ENCODE data around the gene SYNE2.
A peak's percentile ranks its signal among the peaks of the same experiment; 100 is the strongest.

SYNE2 gene

GRCh38 chr14:63926641-63927040, 73.8 kb downstream of the SYNE2 start:
- Histone ChIP-seq H3K9ac (no peak overlapping the region), H2AFZ (ENCODE audit: low read depth) (no peak overlapping the region), H4K20me1 (ENCODE audit: insufficient read depth) (no peaks in the 10 kb centered on the region), H3K4me1 (ENCODE audit: low read depth, poor library complexity, severe bottlenecking) (peaks cover 25% of the 10 kb centered on the region), H3K79me2 (ENCODE audit: insufficient read depth, low read depth) (no peaks in the 10 kb centered on the region), H3K27me3 (ENCODE audit: insufficient read depth, low read depth) (no peaks in the 10 kb centered on the region), H3K36me3 (ENCODE audit: insufficient read depth) (no peaks in the 10 kb centered on the region), H3K4me2 (no peak overlapping the region), H3K27ac (no peak overlapping the region), H3K4me3 (IDR thresholded peaks at IDR 0.05; ENCODE audit: insufficient read depth, low read depth, low read length) (no peak overlapping the region)
- TF ChIP-seq CTCF (conservative IDR thresholded peaks at IDR 0.05; ENCODE audit: low read depth, low read length) = no peak

- no peaks in the 10 kb centered on the region for H4K20me1 ChIP-seq (ENCODE audit: insufficient read depth)
- peaks cover 22% of the 10 kb centered on the region for H3K4me1 ChIP-seq (ENCODE audit: low read depth, poor library complexity, severe bottlenecking)
- H3K79me2 ChIP-seq (ENCODE audit: insufficient read depth, low read depth) = no peaks in the 10 kb centered on the region
- H3K27ac ChIP-seq = no peak overlapping the region
- H3K4me2 ChIP-seq = no peak overlapping the region
- no peak overlapping the region for H3K4me3 ChIP-seq (IDR thresholded peaks at IDR 0.05; ENCODE audit: insufficient read depth, low read depth, low read length)
- no peak overlapping the region for H2AFZ ChIP-seq (ENCODE audit: low read depth)
- no peaks in the 10 kb centered on the region for H3K27me3 ChIP-seq (ENCODE audit: insufficient read depth, low read depth)
- no peak overlapping the region for H3K9ac ChIP-seq
- H3K36me3 ChIP-seq (ENCODE audit: insufficient read depth) = no peaks in the 10 kb centered on the region
- no peak for TF ChIP-seq CTCF (conservative IDR thresholded peaks at IDR 0.05; ENCODE audit: low read depth, low read length)
Observed at GRCh38 chr14:63928744-63929174, 76.0 kb downstream of the SYNE2 start.

- Histone ChIP-seq H4K20me1 (ENCODE audit: insufficient read depth) (no peaks in the 10 kb centered on the region), H3K27ac (peak overlapping the region; percentile 31), H2AFZ (ENCODE audit: low read depth) (no peak overlapping the region), H3K9ac (peak overlapping the region; percentile 7; the same call in 1 of the 2 replicates), H3K4me2 (peak overlapping the region; percentile 64), H3K27me3 (ENCODE audit: insufficient read depth, low read depth) (no peaks in the 10 kb centered on the region), H3K79me2 (ENCODE audit: insufficient read depth, low read depth) (no peaks in the 10 kb centered on the region), H3K4me1 (ENCODE audit: low read depth, poor library complexity, severe bottlenecking) (peaks cover 25% of the 10 kb centered on the region), H3K4me3 (IDR thresholded peaks at IDR 0.05; ENCODE audit: insufficient read depth, low read depth, low read length) (no peak overlapping the region), H3K36me3 (ENCODE audit: insufficient read depth) (no peaks in the 10 kb centered on the region)
- TF ChIP-seq CTCF (conservative IDR thresholded peaks at IDR 0.05; ENCODE audit: low read depth, low read length) = no peak
Observed at GRCh38 chr14:63933110-63933509, 80.3 kb downstream of the SYNE2 start.

- peak overlapping the region; percentile 64 for H3K4me2 ChIP-seq
- H3K27ac ChIP-seq = peak overlapping the region; percentile 31; the same call in 1 of the 2 replicates
- no peak overlapping the region for H3K4me3 ChIP-seq (IDR thresholded peaks at IDR 0.05; ENCODE audit: insufficient read depth, low read depth, low read length)
- peaks cover 25% of the 10 kb centered on the region for H3K4me1 ChIP-seq (ENCODE audit: low read depth, poor library complexity, severe bottlenecking)
- H3K27me3 ChIP-seq (ENCODE audit: insufficient read depth, low read depth) = no peaks in the 10 kb centered on the region
- no peaks in the 10 kb centered on the region for H3K79me2 ChIP-seq (ENCODE audit: insufficient read depth, low read depth)
- H3K36me3 ChIP-seq (ENCODE audit: insufficient read depth) = no peaks in the 10 kb centered on the region
- no peak for TF ChIP-seq CTCF (conservative IDR thresholded peaks at IDR 0.05; ENCODE audit: low read depth, low read length)
- no peaks in the 10 kb centered on the region for H4K20me1 ChIP-seq (ENCODE audit: insufficient read depth)
- H2AFZ ChIP-seq (ENCODE audit: low read depth) = no peak overlapping the region
- peak overlapping the region; percentile 7; the same call in 1 of the 2 replicates for H3K9ac ChIP-seq
Observed at GRCh38 chr14:63933711-63934110, 80.9 kb downstream of the SYNE2 start.

Measured in KMS-11 (cell line).